Testis (tissue), 3 donors: ENCODE measurements around the gene GLRX5. TPM values are rescaled to one million over a fixed set of nuclear protein-coding genes. Genes with fewer than 3 reads are reported as not detected.
A peak's percentile ranks its signal among the peaks of the same experiment; 100 is the strongest.

Experiments used
- DNase-seq: peaks from one replicate; pipeline ENCODE4 v3.0.0-alpha.2; 2019
- H3K27ac ChIP-seq, 2 donors: fragments of 200-600 bp; sonication (generic); one replicate each; pipeline ENCODE4 v1.5.1; 2019
- H3K27me3 ChIP-seq: fragments of 200-600 bp; sonication (generic); one replicate; pipeline ENCODE4 v1.5.1; 2019
- H3K36me3 ChIP-seq: fragments of 200-600 bp; sonication (generic); one replicate; pipeline ENCODE4 v1.5.1; 2017; ENCODE audit warnings: low read depth; ENCODE audit errors: missing control alignments
- H3K4me1 ChIP-seq: fragments of 200-600 bp; sonication (generic); one replicate; pipeline ENCODE4 v1.5.1; 2019
- H3K4me3 ChIP-seq, 2 donors: fragments of 200-600 bp; sonication (generic); one replicate each; pipeline ENCODE4 v1.5.1; 2017 to 2019
- H3K9me3 ChIP-seq: fragments of 200-600 bp; sonication (generic); one replicate; pipeline ENCODE4 v1.5.1; 2017
- POLR2A ChIP-seq: fragments of 450-650 bp; IDR thresholded peaks from one replicate; pipeline ENCODE4 v1.6.1; 2017; ENCODE audit warnings: antibody characterized with exemption, mild to moderate bottlenecking, moderate library complexity
- WGBS, 2 donors: methylation state at CpG; one replicate each; pipeline ENCODE4 v1.1.5; 2018; 5-methylcytosine and 5-hydroxymethylcytosine counted together
- intact Hi-C: fragments of 100-400 bp; cut with DNase I; formaldehyde crosslinking; loops from one replicate; pipeline ENCODE4 v1.15.1; 2023; ENCODE audit warnings: low total_unique reads
- polyA plus RNA-seq: library from polyadenylated mRNA; stranded (reverse); fragments of 350-450 nt; fragmentation: Illumina TruSeq; extraction: RNeasy Lipid Tissue Mini Kit (QIAGEN cat#74804); gene quantifications from one replicate; pipeline ENCODE4 v1.2.3, GENCODE V29; 2014; ENCODE audit warnings: low read depth, low replicate concordance; ENCODE audit not compliant: insufficient read depth
- total RNA-seq, 2 donors: library from RNA; depleted of rRNA; stranded (reverse); fragments of >200 nt; gene quantifications; one replicate each; pipeline ENCODE4 v1.2.3, GENCODE V29; 2016
- TF ChIP-seq, protein P1 (sequence below), 3 experiments: fragments of 450-650 bp in 2 of 3; fragments of 200-600 bp in 1 of 3; sonication (generic) in 1 of 3; IDR thresholded peaks; one replicate each; pipeline ENCODE4 v1.5.1; 2016 to 2019; ENCODE audit warnings: antibody characterized with exemption in 3 of 3, mild to moderate bottlenecking in 2 of 3, moderate library complexity in 1 of 3

GLRX5 gene
- total and polyA plus RNA-seq, 3 donors from 2014 or later = 83.9 to 101 (median 95.0) TPM

DNA sequence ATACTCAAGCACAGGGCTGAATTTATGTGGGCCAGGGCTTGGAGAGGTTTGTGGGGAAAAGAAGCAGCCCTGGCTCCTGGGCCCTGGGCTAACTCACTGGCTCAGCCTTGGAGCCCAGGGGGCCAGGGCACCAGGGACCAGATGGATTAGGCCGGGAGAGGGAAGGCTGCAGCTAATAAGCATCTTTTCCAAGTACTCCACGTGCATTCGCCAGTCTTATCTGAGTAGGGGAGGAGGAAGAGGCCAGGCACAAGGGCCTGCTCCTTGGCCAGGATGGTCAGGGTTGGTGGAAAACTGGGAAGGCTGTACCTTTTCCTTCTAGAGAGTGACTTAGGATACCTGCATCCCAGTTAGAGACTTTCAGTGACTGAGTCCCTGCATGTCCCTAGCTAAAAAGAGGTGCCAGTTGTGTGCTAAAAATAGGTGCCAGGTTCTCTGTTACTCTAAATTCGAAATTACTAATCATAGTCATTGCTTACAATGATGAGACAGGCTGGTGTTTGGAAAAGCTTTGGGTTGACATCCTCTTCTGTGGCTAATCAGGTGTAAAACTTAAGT lies 1.3 kb downstream of the GLRX5 start:
- no peak overlapping the region for H3K27ac ChIP-seq
- no peaks in the 10 kb centered on the region for H3K36me3 ChIP-seq
- no peaks in the 10 kb centered on the region for H3K27me3 ChIP-seq
- H3K4me1 ChIP-seq = peaks cover 43% of the 10 kb centered on the region
- WGBS, 2 donors = 2 to 15% methylated on average over 4 of the region's 4 CpGs
- no peak for TF ChIP-seq POLR2A
- TF ChIP-seq, protein P1, sequence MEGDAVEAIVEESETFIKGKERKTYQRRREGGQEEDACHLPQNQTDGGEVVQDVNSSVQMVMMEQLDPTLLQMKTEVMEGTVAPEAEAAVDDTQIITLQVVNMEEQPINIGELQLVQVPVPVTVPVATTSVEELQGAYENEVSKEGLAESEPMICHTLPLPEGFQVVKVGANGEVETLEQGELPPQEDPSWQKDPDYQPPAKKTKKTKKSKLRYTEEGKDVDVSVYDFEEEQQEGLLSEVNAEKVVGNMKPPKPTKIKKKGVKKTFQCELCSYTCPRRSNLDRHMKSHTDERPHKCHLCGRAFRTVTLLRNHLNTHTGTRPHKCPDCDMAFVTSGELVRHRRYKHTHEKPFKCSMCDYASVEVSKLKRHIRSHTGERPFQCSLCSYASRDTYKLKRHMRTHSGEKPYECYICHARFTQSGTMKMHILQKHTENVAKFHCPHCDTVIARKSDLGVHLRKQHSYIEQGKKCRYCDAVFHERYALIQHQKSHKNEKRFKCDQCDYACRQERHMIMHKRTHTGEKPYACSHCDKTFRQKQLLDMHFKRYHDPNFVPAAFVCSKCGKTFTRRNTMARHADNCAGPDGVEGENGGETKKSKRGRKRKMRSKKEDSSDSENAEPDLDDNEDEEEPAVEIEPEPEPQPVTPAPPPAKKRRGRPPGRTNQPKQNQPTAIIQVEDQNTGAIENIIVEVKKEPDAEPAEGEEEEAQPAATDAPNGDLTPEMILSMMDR (IDR thresholded peaks at IDR 0.05) = no peak
- peak overlapping the region; percentile 75 to 87 for H3K4me3 ChIP-seq
- DNase-seq = no peak
- H3K9me3 ChIP-seq = no peaks in the 10 kb centered on the region
- intact Hi-C loops = no loop called here

GRCh38 chr14:95536671-95537070 lies 1.8 kb downstream of the GLRX5 start:
- intact Hi-C loops = no loop called here
- TF ChIP-seq, protein P1 (IDR thresholded peaks at IDR 0.05) = no peak
- TF ChIP-seq POLR2A = no peak
- Histone ChIP-seq H3K27ac (peak overlapping the region in 1 of 2 donors; percentile 1), H3K36me3 (no peaks in the 10 kb centered on the region), H3K4me1 (peaks cover 37% of the 10 kb centered on the region), H3K27me3 (no peaks in the 10 kb centered on the region), H3K4me3 (no peak overlapping the region), H3K9me3 (no peaks in the 10 kb centered on the region)
- DNase-seq = no peak
- whole genome bisulfite sequencing, 2 donors = 44 to 47% methylated on average over 5 of the region's 5 CpGs

DNA sequence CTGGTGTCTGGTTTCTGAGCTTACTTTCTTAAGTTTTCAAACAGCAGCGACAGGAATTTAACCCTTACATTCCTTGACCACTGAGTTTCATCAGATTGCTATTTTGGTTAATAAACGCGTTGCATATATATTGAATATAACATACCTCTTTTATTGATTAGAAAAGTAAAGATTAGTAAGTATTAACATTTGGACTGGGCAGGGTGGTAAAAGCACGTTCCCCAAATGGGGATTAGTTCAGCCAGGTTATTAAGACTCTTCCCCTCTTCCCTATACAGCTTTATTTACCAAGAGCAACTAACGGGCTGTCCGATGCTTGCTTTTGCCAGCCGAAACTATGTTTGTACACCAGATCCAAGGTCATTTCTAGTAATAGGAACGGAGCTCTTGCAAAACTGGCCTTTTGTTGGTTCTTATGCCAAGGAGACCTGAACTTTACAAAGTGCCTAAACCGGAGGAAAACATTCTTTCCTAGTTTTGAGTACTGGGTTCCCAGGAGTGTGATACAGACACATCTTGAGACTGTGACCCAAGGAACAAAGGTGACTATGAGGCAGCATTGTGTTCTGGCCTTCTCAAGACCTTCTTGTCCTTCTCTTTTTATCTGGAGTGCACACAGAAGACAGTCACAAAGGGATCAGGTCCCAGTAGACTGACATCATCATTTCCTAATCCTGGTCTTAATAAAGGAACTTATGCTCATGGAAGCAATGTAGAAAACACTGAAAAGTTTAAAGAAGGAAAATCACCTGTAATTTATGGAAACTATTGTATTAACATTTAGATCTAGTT lies 2.6 kb downstream of the GLRX5 start:
- TF ChIP-seq, protein P1 (IDR thresholded peaks at IDR 0.05) = no peak
- no peak for TF ChIP-seq POLR2A
- H3K36me3 ChIP-seq = no peaks in the 10 kb centered on the region
- DNase-seq = no peak
- no peaks in the 10 kb centered on the region for H3K27me3 ChIP-seq
- H3K9me3 ChIP-seq = no peaks in the 10 kb centered on the region
- H3K4me1 ChIP-seq = peaks cover 29% of the 10 kb centered on the region
- H3K4me3 ChIP-seq = no peak overlapping the region
- 33 to 40% methylated on average over 9 of the region's 9 CpGs for WGBS, 2 donors
- peak overlapping the region in 1 of 2 donors; percentile 1 for H3K27ac ChIP-seq
- intact Hi-C loops = no loop called here

- peaks cover 16% of the 10 kb centered on the region for H3K4me1 ChIP-seq
- no peak overlapping the region for H3K4me3 ChIP-seq
- 91 to 93% methylated on average over 14 of the region's 14 CpGs for WGBS, 2 donors
- H3K27ac ChIP-seq = no peak overlapping the region
- DNase-seq = no peak
- TF ChIP-seq, protein P1 (IDR thresholded peaks at IDR 0.05) = no peak
- no peak for TF ChIP-seq POLR2A
- no peaks in the 10 kb centered on the region for H3K27me3 ChIP-seq
- no peaks in the 10 kb centered on the region for H3K36me3 ChIP-seq
- intact Hi-C loops = no loop called here
- H3K9me3 ChIP-seq = no peaks in the 10 kb centered on the region
Measured at GRCh38 chr14:95538801-95539509, 4.1 kb downstream of the GLRX5 start.
